Measurements from ENCODE around the gene PPP1R9A.

Gene PPP1R9A

GRCh38 chr7:95262875-95263274 is 355.5 kb downstream of the PPP1R9A start:
- DNase-seq (ENCODE audit: low read depth in 3 of 3), result no peak

- no peak for DNase-seq (ENCODE audit: low read depth in 3 of 3)
Measured at GRCh38 chr7:95263785-95264362, 356.5 kb downstream of the PPP1R9A start.

- DNase-seq (ENCODE audit: low read depth in 3 of 3), result no peak
Measured at GRCh38 chr7:95264363-95264891, 357.0 kb downstream of the PPP1R9A start.

- no peak for DNase-seq (ENCODE audit: low read depth in 3 of 3)
Measured at GRCh38 chr7:95265634-95266033, 358.2 kb downstream of the PPP1R9A start.

GRCh38 chr7:95267754-95268153 is 360.4 kb downstream of the PPP1R9A start:
- no peak for DNase-seq (ENCODE audit: low read depth in 3 of 3)

GRCh38 chr7:95269640-95270039 is 362.2 kb downstream of the PPP1R9A start:
- no peak for DNase-seq (ENCODE audit: low read depth in 3 of 3)

- DNase-seq (ENCODE audit: low read depth in 3 of 3), result no peak
Measured at GRCh38 chr7:95276114-95276513, 368.7 kb downstream of the PPP1R9A start.

GRCh38 chr7:95279417-95279816 is 372.0 kb downstream of the PPP1R9A start:
- no peak for DNase-seq (ENCODE audit: low read depth in 3 of 3)

GRCh38 chr7:95286096-95286495 is 378.7 kb downstream of the PPP1R9A start:
- DNase-seq (ENCODE audit: low read depth in 3 of 3), result no peak

- DNase-seq (ENCODE audit: low read depth in 3 of 3), result no peak
Measured at GRCh38 chr7:95290166-95290830, 382.9 kb downstream of the PPP1R9A start.

GRCh38 chr7:95295397-95295796 is 388.0 kb downstream of the PPP1R9A start:
- no peak for DNase-seq (ENCODE audit: low read depth in 3 of 3)

- DNase-seq (ENCODE audit: low read depth in 3 of 3), result no peak
Measured at GRCh38 chr7:95296456-95296855, 389.1 kb downstream of the PPP1R9A start.

- no peak for DNase-seq (ENCODE audit: low read depth in 3 of 3)
Measured at GRCh38 chr7:95297041-95297440, 389.6 kb downstream of the PPP1R9A start.

- DNase-seq (ENCODE audit: low read depth in 3 of 3), result no peak
Measured at GRCh38 chr7:95298091-95298490, 390.7 kb downstream of the PPP1R9A start.

- DNase-seq (ENCODE audit: low read depth in 3 of 3), result no peak
Measured at GRCh38 chr7:95303013-95303905, 395.9 kb downstream of the PPP1R9A start.

- DNase-seq (ENCODE audit: low read depth in 3 of 3), result no peak
Measured at GRCh38 chr7:95304990-95305389, 397.6 kb downstream of the PPP1R9A start.

GRCh38 chr7:95309951-95310350 is 402.6 kb downstream of the PPP1R9A start:
- DNase-seq (ENCODE audit: low read depth in 3 of 3), result no peak

- no peak for DNase-seq (ENCODE audit: low read depth in 3 of 3)
Measured at GRCh38 chr7:95311389-95311788, 404.0 kb downstream of the PPP1R9A start.

- no peak for DNase-seq (ENCODE audit: low read depth in 3 of 3)
Measured at GRCh38 chr7:95312561-95312960, 405.2 kb downstream of the PPP1R9A start.

GRCh38 chr7:95316588-95316987 is 409.2 kb downstream of the PPP1R9A start:
- no peak for DNase-seq (ENCODE audit: low read depth in 3 of 3)

- no peak for DNase-seq (ENCODE audit: low read depth in 3 of 3)
Measured at GRCh38 chr7:95317546-95317945, 410.2 kb downstream of the PPP1R9A start.

GRCh38 chr7:95317966-95318365 is 410.6 kb downstream of the PPP1R9A start:
- no peak for DNase-seq (ENCODE audit: low read depth in 3 of 3)
